Measurements from ENCODE around the gene MARCHF11.

MARCHF11 gene

DNA sequence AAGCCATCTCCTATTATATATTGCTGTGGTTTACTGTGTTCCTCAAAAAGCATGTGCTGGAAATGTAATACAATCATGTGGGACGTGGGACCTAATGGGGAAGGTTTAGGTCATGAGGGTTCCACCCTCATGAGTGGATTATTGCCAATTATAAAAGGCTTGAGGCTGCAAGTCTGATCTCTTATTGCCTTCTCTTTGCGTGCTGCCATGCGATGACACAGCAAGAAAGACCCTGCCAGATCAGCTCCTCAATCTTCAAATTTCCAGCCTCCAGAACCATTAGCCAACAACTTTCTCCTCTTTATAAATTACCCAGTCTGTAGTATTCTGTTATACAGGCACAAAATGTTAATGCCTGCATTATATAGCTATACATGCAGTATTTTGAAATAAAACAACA, 45.4 kb downstream of the MARCHF11 start:
- TF ChIP-seq, protein P1, sequence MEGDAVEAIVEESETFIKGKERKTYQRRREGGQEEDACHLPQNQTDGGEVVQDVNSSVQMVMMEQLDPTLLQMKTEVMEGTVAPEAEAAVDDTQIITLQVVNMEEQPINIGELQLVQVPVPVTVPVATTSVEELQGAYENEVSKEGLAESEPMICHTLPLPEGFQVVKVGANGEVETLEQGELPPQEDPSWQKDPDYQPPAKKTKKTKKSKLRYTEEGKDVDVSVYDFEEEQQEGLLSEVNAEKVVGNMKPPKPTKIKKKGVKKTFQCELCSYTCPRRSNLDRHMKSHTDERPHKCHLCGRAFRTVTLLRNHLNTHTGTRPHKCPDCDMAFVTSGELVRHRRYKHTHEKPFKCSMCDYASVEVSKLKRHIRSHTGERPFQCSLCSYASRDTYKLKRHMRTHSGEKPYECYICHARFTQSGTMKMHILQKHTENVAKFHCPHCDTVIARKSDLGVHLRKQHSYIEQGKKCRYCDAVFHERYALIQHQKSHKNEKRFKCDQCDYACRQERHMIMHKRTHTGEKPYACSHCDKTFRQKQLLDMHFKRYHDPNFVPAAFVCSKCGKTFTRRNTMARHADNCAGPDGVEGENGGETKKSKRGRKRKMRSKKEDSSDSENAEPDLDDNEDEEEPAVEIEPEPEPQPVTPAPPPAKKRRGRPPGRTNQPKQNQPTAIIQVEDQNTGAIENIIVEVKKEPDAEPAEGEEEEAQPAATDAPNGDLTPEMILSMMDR (IDR thresholded peaks at IDR 0.05; ENCODE audit: low read depth, low read length): no peak

DNA sequence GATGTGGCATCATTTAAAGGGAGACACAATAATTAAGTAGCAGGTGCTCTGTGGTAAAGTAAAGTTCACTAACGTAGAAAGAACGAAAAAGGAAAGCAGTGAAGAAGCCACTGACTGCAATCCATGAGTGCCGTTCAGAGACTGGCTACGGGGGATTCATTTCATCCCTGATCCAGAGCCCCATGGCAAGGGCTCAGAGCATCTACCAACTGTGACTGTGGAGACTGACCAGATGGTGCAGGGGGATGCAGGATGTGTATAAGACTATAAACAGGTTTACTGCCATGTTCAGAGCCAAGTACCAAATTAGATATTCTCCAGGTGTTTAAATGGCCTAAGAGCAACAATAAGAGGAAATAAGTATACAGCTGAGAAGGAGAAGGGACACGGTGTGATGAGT, 47.7 kb downstream of the MARCHF11 start:
- TF ChIP-seq, protein P1 (IDR thresholded peaks at IDR 0.05; ENCODE audit: low read depth, low read length): no peak
- no peak for DNase-seq (ENCODE audit: extremely low read depth, low read depth)

More for the DNA sequence above, 45.4 kb downstream of the MARCHF11 start:
- DNase-seq (ENCODE audit: extremely low read depth, low read depth): no peak

DNA sequence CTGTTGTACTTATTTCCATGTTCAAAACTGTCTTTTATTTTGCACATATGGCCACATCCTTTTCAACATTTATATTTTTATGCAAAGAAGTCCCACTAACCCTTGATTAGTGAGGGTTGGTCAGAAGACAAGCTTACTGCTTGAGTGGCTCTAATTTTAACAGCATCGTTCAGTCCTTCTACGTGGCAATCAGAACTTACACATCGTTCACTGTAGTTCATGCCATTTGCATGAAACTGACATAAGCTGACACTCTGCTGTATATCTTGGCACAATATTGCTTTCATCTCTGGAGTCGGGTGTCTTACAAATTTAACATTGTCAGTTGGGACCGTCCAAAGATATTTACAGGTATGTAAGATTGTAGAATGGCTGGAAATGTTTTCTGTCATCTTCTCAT, 50.6 kb downstream of the MARCHF11 start:
- DNase-seq (ENCODE audit: extremely low read depth, low read depth): no peak
- TF ChIP-seq, protein P1 (IDR thresholded peaks at IDR 0.05; ENCODE audit: low read depth, low read length): no peak

DNA sequence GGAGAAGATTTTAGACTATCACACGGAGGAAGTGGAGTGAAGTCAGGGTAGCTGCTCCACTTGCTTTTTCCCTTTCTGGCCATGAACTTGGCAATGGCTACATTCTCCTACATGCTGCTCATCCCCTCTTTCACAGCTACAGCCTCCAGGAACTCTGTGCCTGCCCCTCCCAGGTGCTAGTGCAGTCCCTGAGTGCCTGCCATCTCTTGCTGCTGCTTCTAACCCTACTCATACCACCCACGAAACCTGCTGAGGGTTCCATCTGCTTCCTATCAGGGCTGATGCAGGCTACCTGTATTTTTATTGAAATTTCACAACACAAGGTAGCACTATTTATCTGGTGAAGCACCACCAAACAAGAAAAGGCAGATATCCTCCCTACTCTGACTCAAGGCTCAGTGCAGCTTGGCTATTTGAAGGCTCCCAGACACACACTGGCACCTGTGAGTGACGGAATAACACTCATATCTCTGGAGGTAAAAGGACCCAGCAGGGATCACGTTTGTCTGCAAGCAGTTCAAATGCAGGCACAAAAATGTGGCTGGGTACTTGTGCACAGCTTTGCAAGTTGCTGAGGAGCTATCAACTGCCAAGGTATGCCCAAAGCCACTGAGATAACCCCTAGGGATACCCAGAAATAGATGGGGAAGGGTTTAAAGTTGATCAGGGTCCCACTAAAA, 51.6 kb downstream of the MARCHF11 start:
- no peak for DNase-seq (ENCODE audit: extremely low read depth, low read depth)
- TF ChIP-seq, protein P1 (IDR thresholded peaks at IDR 0.05; ENCODE audit: low read depth, low read length): no peak

DNA sequence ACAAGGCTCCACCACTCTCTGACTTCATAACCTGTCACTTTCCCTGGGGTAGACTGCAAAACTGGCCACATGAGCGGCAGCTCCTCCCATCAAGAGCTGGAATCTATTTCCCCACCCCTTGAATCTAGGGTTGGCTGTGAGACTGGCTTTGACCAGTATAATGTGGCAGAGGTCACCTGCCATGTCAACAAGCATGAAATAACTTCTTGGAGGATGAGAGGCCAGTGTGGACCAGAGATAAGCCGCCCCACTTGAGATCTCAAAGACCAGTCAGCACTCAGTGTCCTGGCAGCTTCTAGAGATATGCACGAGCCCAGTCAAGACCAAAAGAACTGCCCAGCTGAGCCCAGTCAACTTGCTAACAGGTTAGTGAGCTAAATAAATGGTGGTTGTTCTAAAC, 59.0 kb downstream of the MARCHF11 start:
- TF ChIP-seq, protein P1 (IDR thresholded peaks at IDR 0.05; ENCODE audit: low read depth, low read length): no peak
- DNase-seq (ENCODE audit: extremely low read depth, low read depth): no peak

DNA sequence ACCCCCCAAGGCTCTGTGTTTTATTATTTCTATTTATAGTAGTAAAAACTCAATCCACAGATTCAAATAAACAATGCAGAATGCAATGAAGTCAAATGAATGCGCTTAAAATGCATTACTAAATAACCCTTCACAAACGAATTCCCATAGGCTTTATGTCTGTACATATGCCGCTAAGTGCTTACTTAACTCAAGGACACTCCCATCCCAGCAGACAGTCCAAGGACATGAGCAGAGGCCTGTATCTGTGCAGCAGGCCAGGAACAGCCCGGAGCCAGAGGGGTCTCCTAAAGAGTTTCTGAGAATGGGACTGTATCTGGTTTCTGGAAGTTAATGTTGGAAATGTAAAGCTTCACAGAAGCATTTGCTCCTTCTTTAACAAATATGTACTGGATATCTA, 59.8 kb downstream of the MARCHF11 start:
- no peak for DNase-seq (ENCODE audit: extremely low read depth, low read depth)
- TF ChIP-seq, protein P1 (IDR thresholded peaks at IDR 0.05; ENCODE audit: low read depth, low read length): no peak

DNA sequence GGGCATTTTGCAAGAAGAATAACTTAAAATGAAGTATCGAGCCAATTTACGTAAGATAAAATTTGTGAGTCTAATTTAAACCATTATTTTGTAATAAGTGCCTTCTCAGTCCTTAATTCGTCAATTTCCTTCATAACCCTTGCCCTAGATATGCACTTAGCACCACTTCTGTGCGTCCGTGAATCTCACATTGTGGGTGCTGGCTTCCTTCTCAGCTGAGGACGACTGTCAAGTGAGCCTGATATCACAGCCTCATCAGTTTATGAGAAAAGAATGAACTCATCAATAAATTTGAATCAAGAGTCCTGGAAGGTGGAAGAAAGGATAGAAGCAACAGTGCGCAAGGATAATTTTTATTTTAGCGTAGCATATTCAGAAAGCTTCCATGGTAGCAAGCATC, 64.5 kb downstream of the MARCHF11 start:
- TF ChIP-seq, protein P1 (IDR thresholded peaks at IDR 0.05; ENCODE audit: low read depth, low read length): no peak
- DNase-seq (ENCODE audit: extremely low read depth, low read depth): no peak

All from AG09319 (cell line).